ENCODE results near the gene PRRX2.
A peak's percentile ranks its signal among the peaks of the same experiment; 100 is the strongest.

PRRX2 gene

GRCh38 chr9:129750013-129750638 is 84.7 kb downstream of the PRRX2 start:
- H3K27me3 ChIP-seq (ENCODE audit: insufficient read depth, low read depth), result peaks cover 51% of the 10 kb centered on the region
- H4K20me1 ChIP-seq (ENCODE audit: insufficient read depth), result no peaks in the 10 kb centered on the region
- H3K4me2 ChIP-seq, result no peak overlapping the region
- H3K9ac ChIP-seq, result no peak overlapping the region
- H3K27ac ChIP-seq, result no peak overlapping the region
- peaks cover 4% of the 10 kb centered on the region for H3K4me1 ChIP-seq (ENCODE audit: low read depth, poor library complexity, severe bottlenecking)
- H3K36me3 ChIP-seq (ENCODE audit: insufficient read depth), result no peaks in the 10 kb centered on the region
- H3K4me3 ChIP-seq (IDR thresholded peaks at IDR 0.05; ENCODE audit: insufficient read depth, low read depth, low read length), result no peak overlapping the region
- no peaks in the 10 kb centered on the region for H3K79me2 ChIP-seq (ENCODE audit: insufficient read depth, low read depth)
- no peak overlapping the region for H2AFZ ChIP-seq (ENCODE audit: low read depth)
- TF ChIP-seq, protein P1, sequence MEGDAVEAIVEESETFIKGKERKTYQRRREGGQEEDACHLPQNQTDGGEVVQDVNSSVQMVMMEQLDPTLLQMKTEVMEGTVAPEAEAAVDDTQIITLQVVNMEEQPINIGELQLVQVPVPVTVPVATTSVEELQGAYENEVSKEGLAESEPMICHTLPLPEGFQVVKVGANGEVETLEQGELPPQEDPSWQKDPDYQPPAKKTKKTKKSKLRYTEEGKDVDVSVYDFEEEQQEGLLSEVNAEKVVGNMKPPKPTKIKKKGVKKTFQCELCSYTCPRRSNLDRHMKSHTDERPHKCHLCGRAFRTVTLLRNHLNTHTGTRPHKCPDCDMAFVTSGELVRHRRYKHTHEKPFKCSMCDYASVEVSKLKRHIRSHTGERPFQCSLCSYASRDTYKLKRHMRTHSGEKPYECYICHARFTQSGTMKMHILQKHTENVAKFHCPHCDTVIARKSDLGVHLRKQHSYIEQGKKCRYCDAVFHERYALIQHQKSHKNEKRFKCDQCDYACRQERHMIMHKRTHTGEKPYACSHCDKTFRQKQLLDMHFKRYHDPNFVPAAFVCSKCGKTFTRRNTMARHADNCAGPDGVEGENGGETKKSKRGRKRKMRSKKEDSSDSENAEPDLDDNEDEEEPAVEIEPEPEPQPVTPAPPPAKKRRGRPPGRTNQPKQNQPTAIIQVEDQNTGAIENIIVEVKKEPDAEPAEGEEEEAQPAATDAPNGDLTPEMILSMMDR (conservative IDR thresholded peaks at IDR 0.05; ENCODE audit: low read depth, low read length), result no peak

GRCh38 chr9:129751841-129752801 is 86.7 kb downstream of the PRRX2 start:
- Histone ChIP-seq H4K20me1 (ENCODE audit: insufficient read depth) (no peaks in the 10 kb centered on the region), H3K4me2 (peak overlapping the region; percentile 66), H3K9ac (no peak overlapping the region), H3K27me3 (ENCODE audit: insufficient read depth, low read depth) (peaks cover 55% of the 10 kb centered on the region), H2AFZ (ENCODE audit: low read depth) (peak overlapping the region; percentile 42; the same call in 1 of the 2 replicates), H3K4me1 (ENCODE audit: low read depth, poor library complexity, severe bottlenecking) (peaks cover 8% of the 10 kb centered on the region), H3K4me3 (IDR thresholded peaks at IDR 0.05; ENCODE audit: insufficient read depth, low read depth, low read length) (no peak overlapping the region), H3K27ac (no peak overlapping the region), H3K36me3 (ENCODE audit: insufficient read depth) (no peaks in the 10 kb centered on the region), H3K79me2 (ENCODE audit: insufficient read depth, low read depth) (no peaks in the 10 kb centered on the region)
- TF ChIP-seq, protein P1 (conservative IDR thresholded peaks at IDR 0.05; ENCODE audit: low read depth, low read length), result no peak

GRCh38 chr9:129752900-129753729 is 87.7 kb downstream of the PRRX2 start, which contains the start of gene PTGES:
TSS of gene PTGES (minus strand) at chr9:129753042. CDS start at chr9:129753012, 30 bp downstream.
- TF ChIP-seq, protein P1 (conservative IDR thresholded peaks at IDR 0.05; ENCODE audit: low read depth, low read length), result no peak
- H3K4me2 ChIP-seq, result peak within 1 kb of the TSS; percentile 66

GRCh38 chr9:129755151-129755550 is 89.7 kb downstream of the PRRX2 start:
- H3K27ac ChIP-seq, result no peak overlapping the region
- no peak overlapping the region for H3K4me2 ChIP-seq
- H4K20me1 ChIP-seq (ENCODE audit: insufficient read depth), result no peaks in the 10 kb centered on the region
- H3K9ac ChIP-seq, result no peak overlapping the region
- peaks cover 40% of the 10 kb centered on the region for H3K27me3 ChIP-seq (ENCODE audit: insufficient read depth, low read depth)
- peaks cover 8% of the 10 kb centered on the region for H3K4me1 ChIP-seq (ENCODE audit: low read depth, poor library complexity, severe bottlenecking)
- no peaks in the 10 kb centered on the region for H3K79me2 ChIP-seq (ENCODE audit: insufficient read depth, low read depth)
- TF ChIP-seq, protein P1 (conservative IDR thresholded peaks at IDR 0.05; ENCODE audit: low read depth, low read length), result no peak
- H2AFZ ChIP-seq (ENCODE audit: low read depth), result no peak overlapping the region
- no peak overlapping the region for H3K4me3 ChIP-seq (IDR thresholded peaks at IDR 0.05; ENCODE audit: insufficient read depth, low read depth, low read length)
- no peaks in the 10 kb centered on the region for H3K36me3 ChIP-seq (ENCODE audit: insufficient read depth)

More at GRCh38 chr9:129752900-129753729, 87.7 kb downstream of the PRRX2 start, which contains the start of gene PTGES:
- H3K36me3 ChIP-seq (ENCODE audit: insufficient read depth), result no peaks in the 10 kb centered on the region
- H2AFZ ChIP-seq (ENCODE audit: low read depth), result peak within 1 kb of the TSS; percentile 42; the same call in 1 of the 2 replicates
- no peak within 1 kb of the TSS for H3K9ac ChIP-seq
- H3K27ac ChIP-seq, result no peak within 1 kb of the TSS
- no peaks in the 10 kb centered on the region for H3K79me2 ChIP-seq (ENCODE audit: insufficient read depth, low read depth)
- H3K4me1 ChIP-seq (ENCODE audit: low read depth, poor library complexity, severe bottlenecking), result peaks cover 8% of the 10 kb centered on the region
- H3K27me3 ChIP-seq (ENCODE audit: insufficient read depth, low read depth), result peaks cover 47% of the 10 kb centered on the region
- H3K4me3 ChIP-seq (IDR thresholded peaks at IDR 0.05; ENCODE audit: insufficient read depth, low read depth, low read length), result no peak within 1 kb of the TSS
- no peaks in the 10 kb centered on the region for H4K20me1 ChIP-seq (ENCODE audit: insufficient read depth)

Measured in KMS-11 (cell line).